Measurements from ENCODE around the gene CNTNAP3B.
"Not testable (repeated sequence)": the region's sequence is repeated elsewhere in the genome, so short reads cannot be mapped to it uniquely, and the experiment has no call there.

GRCh38 chr9:41941738-41942137, 187.5 kb downstream of the CNTNAP3B start:
- not testable (repeated sequence) for TF ChIP-seq EZH2 (IDR thresholded peaks at IDR 0.05; ENCODE audit: insufficient read depth, poor library complexity, severe bottlenecking); EZH2phosphoT487 (IDR thresholded peaks at IDR 0.05; ENCODE audit: insufficient read depth, low read depth)

All from GM23248 (cell line).